Panc1 (cell line): ENCODE results near the gene PPM1D.

Experiments used
- CTCF ChIP-seq: fragments of 450-650 bp; IDR thresholded peaks from 2 replicates; pipeline ENCODE4 v1.5.1; 2017; ENCODE audit warnings: mild to moderate bottlenecking
- POLR2AphosphoS5 ChIP-seq: IDR thresholded peaks from 2 replicates; pipeline ENCODE4 v1.6.1; 2012; ENCODE audit warnings: mild to moderate bottlenecking, low read depth, low read length, moderate library complexity
- REST ChIP-seq, 2 experiments: IDR thresholded peaks; 2 replicates each; pipeline ENCODE4 v1.6.1; 2011 to 2012; ENCODE audit warnings: low read depth in 2 of 2, control low read depth in 1 of 2, low read length in 1 of 2, mild to moderate bottlenecking in 1 of 2, moderate library complexity in 1 of 2; ENCODE audit not compliant: insufficient read depth in 1 of 2
- SIN3A ChIP-seq: IDR thresholded peaks from 2 replicates; pipeline ENCODE4 v1.6.1; 2012; ENCODE audit warnings: low read depth, mild to moderate bottlenecking, low read length, moderate library complexity, borderline replicate concordance; ENCODE audit not compliant: insufficient read depth

GRCh38 chr17:60665602-60666001, 65.6 kb downstream of the PPM1D start:
- TF ChIP-seq SIN3A = no peak
- TF ChIP-seq REST (IDR thresholded peaks at IDR 0.05; ENCODE audit: insufficient read depth in 1 of 2, low read depth in 2 of 2, low read length in 1 of 2) = no peak
- no peak for TF ChIP-seq POLR2AphosphoS5
- TF ChIP-seq CTCF = no peak
